Choroid plexus epithelial cell (primary cell): Measurements from ENCODE around the gene PGP.

ENCODE experiments used
- DNase-seq: peaks from one replicate; pipeline ENCODE4 v3.0.0-alpha.2; 2010; ENCODE audit warnings: low read depth
- H3K4me3 ChIP-seq: 2 replicates; pipeline ENCODE4 v1.5.1; 2011; ENCODE audit warnings: low read depth, mild to moderate bottlenecking, control low read depth, low read length, moderate library complexity
- TF ChIP-seq, protein P1 (sequence below): conservative IDR thresholded peaks from 2 replicates; pipeline ENCODE4 v1.5.1; 2011; ENCODE audit warnings: low read depth, mild to moderate bottlenecking, control low read depth, inconsistent platforms, low read length, moderate library complexity

PGP gene

GRCh38 chr16:2212362-2213324 is 2.0 kb downstream of the PGP start:
- TF ChIP-seq, protein P1, sequence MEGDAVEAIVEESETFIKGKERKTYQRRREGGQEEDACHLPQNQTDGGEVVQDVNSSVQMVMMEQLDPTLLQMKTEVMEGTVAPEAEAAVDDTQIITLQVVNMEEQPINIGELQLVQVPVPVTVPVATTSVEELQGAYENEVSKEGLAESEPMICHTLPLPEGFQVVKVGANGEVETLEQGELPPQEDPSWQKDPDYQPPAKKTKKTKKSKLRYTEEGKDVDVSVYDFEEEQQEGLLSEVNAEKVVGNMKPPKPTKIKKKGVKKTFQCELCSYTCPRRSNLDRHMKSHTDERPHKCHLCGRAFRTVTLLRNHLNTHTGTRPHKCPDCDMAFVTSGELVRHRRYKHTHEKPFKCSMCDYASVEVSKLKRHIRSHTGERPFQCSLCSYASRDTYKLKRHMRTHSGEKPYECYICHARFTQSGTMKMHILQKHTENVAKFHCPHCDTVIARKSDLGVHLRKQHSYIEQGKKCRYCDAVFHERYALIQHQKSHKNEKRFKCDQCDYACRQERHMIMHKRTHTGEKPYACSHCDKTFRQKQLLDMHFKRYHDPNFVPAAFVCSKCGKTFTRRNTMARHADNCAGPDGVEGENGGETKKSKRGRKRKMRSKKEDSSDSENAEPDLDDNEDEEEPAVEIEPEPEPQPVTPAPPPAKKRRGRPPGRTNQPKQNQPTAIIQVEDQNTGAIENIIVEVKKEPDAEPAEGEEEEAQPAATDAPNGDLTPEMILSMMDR = no peak
- no peak for DNase-seq
- peak overlapping the region; percentile 68 for H3K4me3 ChIP-seq

DNA sequence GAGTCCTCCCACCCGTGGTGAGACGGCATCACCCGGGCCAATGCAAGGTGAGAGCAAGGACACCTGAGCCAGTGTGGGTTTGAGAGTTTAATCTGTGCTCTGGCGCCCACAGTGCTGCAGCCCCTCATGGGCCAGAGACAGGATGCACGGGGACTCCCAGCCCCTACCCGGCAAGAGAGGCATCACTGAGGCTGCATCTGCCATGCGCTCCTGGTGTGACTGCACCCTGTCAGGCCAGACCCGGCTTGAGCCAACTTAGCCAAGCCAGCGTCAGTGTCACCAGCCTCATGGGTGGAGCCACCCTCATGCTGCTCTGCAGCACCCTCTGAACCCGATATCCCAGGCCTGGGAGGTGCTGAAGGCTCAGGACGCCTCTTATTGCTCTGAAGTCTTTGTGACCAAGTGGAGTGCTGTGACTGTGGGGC is 2.7 kb downstream of the PGP start:
- H3K4me3 ChIP-seq = no peak overlapping the region
- DNase-seq = no peak
- TF ChIP-seq, protein P1 = no peak

GRCh38 chr16:2210386-2211365 is 4.0 kb downstream of the PGP start, which contains the start of gene BRICD5:
Gene BRICD5 (minus strand): TSS chr16:2210863. CDS start chr16:2210833, 30 bp downstream.
- no peak within 1 kb of the TSS for H3K4me3 ChIP-seq
- no peak for DNase-seq
- TF ChIP-seq, protein P1 = no peak

GRCh38 chr16:2210009-2210332 is 4.7 kb downstream of the PGP start:
- TF ChIP-seq, protein P1 = no peak
- H3K4me3 ChIP-seq = no peak overlapping the region
- no peak for DNase-seq

- DNase-seq = no peak
- TF ChIP-seq, protein P1 = no peak
- no peak overlapping the region for H3K4me3 ChIP-seq
These were observed 5.2 kb downstream of the PGP start for GRCh38 chr16:2209258-2210008.

DNA sequence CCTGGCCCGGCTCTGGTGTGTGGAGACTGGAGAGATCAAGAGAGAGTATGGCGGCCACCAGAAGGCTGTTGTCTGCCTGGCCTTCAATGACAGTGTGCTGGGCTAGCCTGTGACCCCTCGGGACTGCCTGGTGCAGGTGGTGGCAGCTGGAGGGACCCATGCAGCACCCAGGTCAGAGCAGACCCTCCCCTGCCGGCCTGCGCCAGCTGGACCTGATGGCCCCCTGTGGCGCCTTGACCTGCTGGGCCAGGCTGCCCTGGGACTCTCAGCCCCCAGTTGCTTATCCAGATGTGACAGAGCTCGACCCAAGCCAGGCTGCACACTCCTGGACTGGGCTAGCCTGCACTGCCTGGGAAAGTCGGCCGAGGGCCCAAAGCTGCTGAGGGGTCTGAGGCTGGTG is 5.9 kb downstream of the PGP start:
- TF ChIP-seq, protein P1 = no peak
- no peak for DNase-seq
- no peak overlapping the region for H3K4me3 ChIP-seq
